Measurements from ENCODE around the gene PFKL. TPM values are rescaled to one million over a fixed set of nuclear protein-coding genes. Genes with fewer than 3 reads are reported as not detected.

The PFKL gene
- total RNA-seq, 1 donor from 2014 or later, result 135 TPM

DNA sequence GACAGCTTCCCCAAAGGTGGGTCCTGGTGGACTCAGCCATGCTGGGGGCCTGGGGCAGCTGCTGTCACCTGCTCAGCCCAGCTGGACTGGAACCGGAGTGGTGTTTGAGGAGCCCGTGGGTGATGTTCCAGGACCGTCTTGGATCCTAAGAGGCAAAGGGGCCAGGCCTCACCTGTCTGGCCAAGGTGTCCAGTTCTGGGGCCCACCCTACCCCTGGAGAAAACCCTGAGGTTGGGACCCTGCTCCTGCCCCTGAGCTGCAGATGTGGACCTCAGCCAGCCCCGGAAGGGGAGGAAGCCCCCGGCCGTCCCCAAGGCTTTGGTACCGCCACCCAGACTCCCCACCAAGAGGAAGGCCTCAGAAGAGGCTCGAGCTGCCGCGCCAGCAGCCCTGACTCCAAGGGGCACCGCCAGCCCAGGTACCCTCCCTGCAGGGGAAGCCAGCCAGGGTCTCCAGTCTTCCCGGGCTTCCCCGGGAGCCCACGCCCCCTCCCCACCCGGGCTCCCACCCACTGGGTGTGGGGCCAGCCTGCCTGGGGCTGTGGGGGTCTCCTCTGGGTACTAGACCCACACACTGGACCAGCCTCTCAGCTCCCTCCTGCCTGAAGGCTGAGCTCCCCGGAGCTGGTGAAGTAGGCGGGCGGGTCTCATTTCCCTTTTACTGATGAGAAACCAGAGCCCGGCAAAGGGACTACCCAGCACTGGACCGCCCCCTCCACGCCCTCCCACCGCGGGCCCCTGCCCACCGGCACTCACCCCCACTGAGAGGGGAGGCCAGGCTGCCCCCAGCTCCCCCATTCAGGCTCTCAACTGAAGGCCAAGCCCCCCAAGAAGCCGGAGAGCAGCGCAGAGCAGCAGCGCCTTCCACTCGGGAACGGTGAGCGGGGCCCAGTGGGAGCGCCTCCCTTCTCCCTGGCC lies 12.9 kb upstream of the PFKL start:
- H3K36me3 Mint-ChIP-seq, result no peaks in the 10 kb centered on the region
- TF ChIP-seq, protein P1, sequence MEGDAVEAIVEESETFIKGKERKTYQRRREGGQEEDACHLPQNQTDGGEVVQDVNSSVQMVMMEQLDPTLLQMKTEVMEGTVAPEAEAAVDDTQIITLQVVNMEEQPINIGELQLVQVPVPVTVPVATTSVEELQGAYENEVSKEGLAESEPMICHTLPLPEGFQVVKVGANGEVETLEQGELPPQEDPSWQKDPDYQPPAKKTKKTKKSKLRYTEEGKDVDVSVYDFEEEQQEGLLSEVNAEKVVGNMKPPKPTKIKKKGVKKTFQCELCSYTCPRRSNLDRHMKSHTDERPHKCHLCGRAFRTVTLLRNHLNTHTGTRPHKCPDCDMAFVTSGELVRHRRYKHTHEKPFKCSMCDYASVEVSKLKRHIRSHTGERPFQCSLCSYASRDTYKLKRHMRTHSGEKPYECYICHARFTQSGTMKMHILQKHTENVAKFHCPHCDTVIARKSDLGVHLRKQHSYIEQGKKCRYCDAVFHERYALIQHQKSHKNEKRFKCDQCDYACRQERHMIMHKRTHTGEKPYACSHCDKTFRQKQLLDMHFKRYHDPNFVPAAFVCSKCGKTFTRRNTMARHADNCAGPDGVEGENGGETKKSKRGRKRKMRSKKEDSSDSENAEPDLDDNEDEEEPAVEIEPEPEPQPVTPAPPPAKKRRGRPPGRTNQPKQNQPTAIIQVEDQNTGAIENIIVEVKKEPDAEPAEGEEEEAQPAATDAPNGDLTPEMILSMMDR (conservative IDR thresholded peaks at IDR 0.05), result no peak
- peaks cover 14% of the 10 kb centered on the region for H3K4me1 Mint-ChIP-seq (ENCODE audit: unreplicated experiment)
- peaks cover 9% of the 10 kb centered on the region for H3K27me3 Mint-ChIP-seq
- H3K27ac Mint-ChIP-seq, result no peak overlapping the region
- H3K4me3 Mint-ChIP-seq, result no peak overlapping the region
- no peaks in the 10 kb centered on the region for H3K9me3 Mint-ChIP-seq
- DNase-seq (ENCODE audit: extremely low spot score, unreplicated experiment), result no peak

DNA sequence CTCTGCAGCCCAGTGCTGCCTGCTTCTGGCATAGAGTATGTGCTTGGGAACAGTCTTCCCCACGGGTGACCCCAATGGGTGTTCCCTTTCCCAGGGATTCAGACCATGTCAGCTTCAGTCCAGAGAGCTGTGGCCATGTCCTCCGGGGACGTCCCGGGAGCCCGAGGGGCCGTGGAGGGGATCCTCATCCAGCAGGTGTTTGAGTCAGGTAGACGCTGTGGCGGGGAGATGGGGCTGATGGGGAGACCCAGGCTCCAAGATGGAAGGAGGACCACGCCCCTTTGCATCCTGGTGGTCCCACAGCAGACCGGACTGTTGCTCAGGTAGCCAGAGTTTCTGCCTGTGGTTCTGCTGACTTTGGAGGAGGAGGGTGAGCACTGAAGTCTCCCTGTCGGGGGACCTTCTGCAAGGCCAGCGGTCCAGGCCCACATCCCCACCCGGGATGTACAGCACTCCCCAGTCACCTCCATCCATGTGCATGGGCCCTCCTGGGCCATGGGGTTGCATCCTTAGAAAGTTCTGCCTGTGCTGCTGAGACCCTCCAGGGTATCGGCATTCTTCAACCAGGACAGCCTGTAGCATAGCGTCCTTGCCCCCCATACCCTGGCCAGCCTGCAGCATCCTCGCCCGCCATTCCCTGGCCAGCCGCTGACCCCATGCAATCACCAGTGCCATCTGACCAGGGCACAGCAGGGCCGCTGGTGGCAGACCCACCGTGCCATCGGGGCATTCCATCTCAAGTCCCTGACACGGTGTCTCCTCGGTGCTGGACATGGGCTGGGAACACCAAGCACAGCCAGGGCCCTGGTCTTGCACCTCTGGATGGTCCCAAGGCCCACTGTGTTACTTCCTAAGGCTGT lies 11.4 kb upstream of the PFKL start:
- no peak for DNase-seq (ENCODE audit: extremely low spot score, unreplicated experiment)
- H3K4me1 Mint-ChIP-seq (ENCODE audit: unreplicated experiment), result peaks cover 5% of the 10 kb centered on the region
- no peaks in the 10 kb centered on the region for H3K9me3 Mint-ChIP-seq
- H3K27ac Mint-ChIP-seq, result no peak overlapping the region
- TF ChIP-seq, protein P1 (conservative IDR thresholded peaks at IDR 0.05), result no peak
- H3K36me3 Mint-ChIP-seq, result no peaks in the 10 kb centered on the region
- no peaks in the 10 kb centered on the region for H3K27me3 Mint-ChIP-seq
- H3K4me3 Mint-ChIP-seq, result no peak overlapping the region

DNA sequence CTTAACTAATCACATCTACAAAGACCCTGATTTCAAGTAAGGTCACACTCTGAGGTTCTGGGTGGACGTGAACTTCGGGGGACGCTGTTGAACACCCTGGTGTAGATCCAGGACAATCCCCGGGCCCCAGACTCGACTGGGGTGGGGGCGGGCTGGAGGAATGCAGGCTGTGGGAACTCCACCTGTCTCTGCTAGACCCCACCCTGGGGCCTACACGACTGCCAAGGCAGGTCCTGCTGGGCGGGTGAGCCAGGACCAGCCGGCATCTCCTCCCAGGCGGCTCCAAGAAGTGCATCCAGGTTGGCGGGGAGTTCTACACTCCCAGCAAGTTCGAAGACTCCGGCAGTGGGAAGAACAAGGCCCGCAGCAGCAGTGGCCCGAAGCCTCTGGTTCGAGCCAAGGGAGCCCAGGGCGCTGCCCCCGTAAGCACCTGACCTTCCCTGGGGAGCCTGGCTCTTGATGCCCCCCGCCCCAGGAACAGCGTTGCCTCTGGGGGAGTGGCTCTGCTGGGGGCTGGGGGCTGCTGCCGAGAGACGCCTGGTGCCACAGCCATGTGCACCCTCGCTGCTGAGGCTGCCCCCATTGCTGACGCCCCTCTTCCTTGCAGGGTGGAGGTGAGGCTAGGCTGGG lies 10.4 kb upstream of the PFKL start:
- no peak for DNase-seq (ENCODE audit: extremely low spot score, unreplicated experiment)
- no peaks in the 10 kb centered on the region for H3K4me1 Mint-ChIP-seq (ENCODE audit: unreplicated experiment)
- no peaks in the 10 kb centered on the region for H3K36me3 Mint-ChIP-seq
- no peaks in the 10 kb centered on the region for H3K27me3 Mint-ChIP-seq
- H3K27ac Mint-ChIP-seq, result no peak overlapping the region
- H3K4me3 Mint-ChIP-seq, result no peak overlapping the region
- no peaks in the 10 kb centered on the region for H3K9me3 Mint-ChIP-seq
- TF ChIP-seq, protein P1 (conservative IDR thresholded peaks at IDR 0.05), result no peak

DNA sequence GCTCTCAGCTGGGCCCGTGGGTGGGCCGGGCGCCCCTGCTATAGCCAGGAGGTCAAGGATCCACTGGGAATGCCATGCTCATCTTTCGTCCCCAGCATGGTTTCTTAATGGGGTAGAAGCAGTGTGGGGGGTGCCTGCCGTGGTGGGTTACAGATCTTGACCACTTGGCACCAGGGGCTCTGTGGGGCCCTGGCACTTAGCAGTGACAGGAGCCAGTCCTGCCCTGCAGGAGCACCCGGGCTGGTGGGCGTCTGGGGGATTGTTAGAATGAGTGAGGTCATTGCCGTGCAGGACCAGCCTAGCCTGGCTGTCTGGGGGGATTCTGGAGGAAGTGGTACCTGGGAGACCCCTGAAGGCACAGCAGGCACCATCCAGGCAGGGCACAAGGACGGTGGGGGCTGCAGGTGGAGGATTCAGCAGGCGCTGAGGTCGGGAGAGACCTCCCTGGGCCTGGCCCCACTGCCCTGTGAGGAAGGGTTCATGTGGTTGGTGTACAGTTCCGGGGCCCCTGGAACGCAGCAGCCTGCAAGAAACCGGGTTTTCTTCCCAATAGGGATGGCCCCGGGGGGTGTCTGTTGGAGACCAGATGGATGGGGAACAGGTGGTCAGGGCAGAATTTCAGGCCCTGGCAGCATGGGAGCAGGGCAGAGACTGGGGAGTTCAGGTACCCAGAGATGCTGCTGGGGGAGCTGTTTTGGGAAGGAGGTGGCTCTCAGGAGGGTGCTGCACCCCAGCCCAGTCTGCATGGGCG lies 9.4 kb upstream of the PFKL start:
- Mint-ChIP-seq H3K4me1 (ENCODE audit: unreplicated experiment) (no peaks in the 10 kb centered on the region), H3K9me3 (no peaks in the 10 kb centered on the region), H3K36me3 (no peaks in the 10 kb centered on the region), H3K27me3 (no peaks in the 10 kb centered on the region), H3K4me3 (no peak overlapping the region), H3K27ac (no peak overlapping the region)
- TF ChIP-seq, protein P1 (conservative IDR thresholded peaks at IDR 0.05), result no peak
- DNase-seq (ENCODE audit: extremely low spot score, unreplicated experiment), result no peak
